Body of pancreas (tissue), 4 donors: ENCODE data around the gene RBM33. TPM values are rescaled to one million over a fixed set of nuclear protein-coding genes. Genes with fewer than 3 reads are reported as not detected.
A peak's percentile ranks its signal among the peaks of the same experiment; 100 is the strongest.

Source experiments
- ATAC-seq: fragments of 150-250 bp; one replicate; pipeline ENCODE4 v1.9.1; 2016
- DNase-seq, 4 donors: peaks; one replicate each; pipeline ENCODE4 v3.0.0-alpha.2; 2019
- H3K27ac ChIP-seq, 4 donors: fragments of 200-600 bp; sonication (generic); 1 replicate in 3 of 4; 2 replicates in 1 of 4; pipeline versions ENCODE4 v1.5.1 to v1.6.1; 2016 to 2019; ENCODE audit warnings: mild to moderate bottlenecking in 1 of 4, mixed read lengths in 1 of 4, moderate library complexity in 1 of 4
- H3K27me3 ChIP-seq, 2 donors: fragments of 200-600 bp; sonication (generic); one replicate each; pipeline ENCODE4 v1.6.0; 2016; ENCODE audit warnings: mild to moderate bottlenecking in 1 of 2
- H3K36me3 ChIP-seq, 2 donors: fragments of 200-600 bp; sonication (generic); replicated peaks in 1 of 2; 2 replicates each; pipeline ENCODE4 v1.5.1; 2016; ENCODE audit warnings: low read depth in 2 of 2; ENCODE audit not compliant: insufficient read depth in 1 of 2
- H3K4me1 ChIP-seq: fragments of 200-600 bp; sonication (generic); one replicate; pipeline ENCODE4 v1.6.0; 2016
- H3K4me3 ChIP-seq, 2 donors: fragments of 200-600 bp; sonication (generic); 1 replicate in 1 of 2; 2 replicates in 1 of 2; pipeline ENCODE4 v1.5.1; 2016 to 2019
- H3K9me3 ChIP-seq, 3 donors: fragments of 200-600 bp; sonication (generic); 1 replicate in 2 of 3; 2 replicates in 1 of 3; pipeline ENCODE4 v1.5.1; 2016
- CTCF ChIP-seq, 7 experiments: fragments of 450-650 bp in 4 of 7; fragments of 200-600 bp in 3 of 7; sonication (generic) in 3 of 7; IDR thresholded peaks; one replicate each; pipeline ENCODE4 v1.5.1; 2016 to 2019; ENCODE audit warnings: antibody characterized with exemption in 7 of 7
- POLR2A ChIP-seq, 3 donors: fragments of 450-650 bp; IDR thresholded peaks; one replicate each; pipeline ENCODE4 v1.6.1; 2016; ENCODE audit warnings: antibody characterized with exemption in 3 of 3, mild to moderate bottlenecking in 2 of 3
- WGBS, 2 donors: methylation state at CpG; one replicate each; pipeline ENCODE4 v1.1.5; 2017; 5-methylcytosine and 5-hydroxymethylcytosine counted together
- intact Hi-C: fragments of 100-400 bp; cut with DNase I; formaldehyde crosslinking; loops from one replicate; pipeline ENCODE4 v1.15.1; 2023
- total RNA-seq, 2 donors: library from RNA; depleted of rRNA; stranded (reverse); fragments of >200 nt; gene quantifications; one replicate each; pipeline ENCODE4 v1.1.0, GENCODE V29; 2016

RBM33 gene
- 10 to 100 TPM; 30.6 to 78.4 TPM for total RNA-seq

GRCh38 chr7:155644178-155644970 is at the start of gene RBM33:
Gene RBM33 (plus strand): TSS chr7:155644661. CDS start chr7:155644877, 216 bp downstream.
- peaks cover 0 to 5% (median 0%) of the 10 kb centered on the region in 3 donors for H3K9me3 ChIP-seq
- peaks cover 27% of the 10 kb centered on the region for H3K4me1 ChIP-seq
- DNase-seq (peak; percentile 69 to 85 (median 78)), ATAC-seq (peak; percentile 88)
- H3K4me3 ChIP-seq, result peak within 1 kb of the TSS; percentile 93 to 99
- TF ChIP-seq CTCF (IDR thresholded peaks at IDR 0.05) (peak in 1 of 7 experiments; percentile 6), POLR2A (IDR thresholded peaks at IDR 0.05) (peak; percentile 28 to 67 (median 65))
- intact Hi-C loops, result no loop called here
- peak within 1 kb of the TSS; percentile 80 to 96 (median 94) for H3K27ac ChIP-seq
- H3K27me3 ChIP-seq, result no peaks in the 10 kb centered on the region
- WGBS, 2 donors, result 0% methylated on average over 20 to 77 of the region's 85 CpGs
- H3K36me3 ChIP-seq, result no peaks in the 10 kb centered on the region

GRCh38 chr7:155594961-155595366 is 49.5 kb upstream of the RBM33 start:
- Histone ChIP-seq H3K4me3 (no peak overlapping the region), H3K27ac (no peak overlapping the region), H3K36me3 (no peaks in the 10 kb centered on the region), H3K4me1 (peaks cover 31% of the 10 kb centered on the region), H3K27me3 (no peaks in the 10 kb centered on the region), H3K9me3 (no peaks in the 10 kb centered on the region)
- TF ChIP-seq POLR2A (IDR thresholded peaks at IDR 0.05), result no peak
- no peak for TF ChIP-seq CTCF (IDR thresholded peaks at IDR 0.05)
- 64 to 65% methylated on average over 2 to 3 of the region's 3 CpGs for WGBS, 2 donors
- ATAC-seq, result peak; percentile 45
- peak in 1 of 4 donors; percentile 36 for DNase-seq
- intact Hi-C loops, result no loop called here

GRCh38 chr7:155597753-155598140 is 46.7 kb upstream of the RBM33 start:
- H3K27ac ChIP-seq, result peak overlapping the region in 1 of 4 donors; percentile 11
- peak in 3 of 4 donors; percentile 45 to 78 (median 46) for DNase-seq
- H3K4me3 ChIP-seq, result no peak overlapping the region
- no peak for TF ChIP-seq CTCF (IDR thresholded peaks at IDR 0.05)
- no peak for TF ChIP-seq POLR2A (IDR thresholded peaks at IDR 0.05)
- H3K9me3 ChIP-seq, result no peaks in the 10 kb centered on the region
- intact Hi-C loops, result no loop called here
- H3K27me3 ChIP-seq, result no peaks in the 10 kb centered on the region
- peaks cover 31% of the 10 kb centered on the region for H3K4me1 ChIP-seq
- ATAC-seq, result peak; percentile 90
- 11 to 19% methylated on average over 1 of the region's 1 CpG for WGBS, 2 donors
- H3K36me3 ChIP-seq, result no peaks in the 10 kb centered on the region

GRCh38 chr7:155598810-155599210 is 45.7 kb upstream of the RBM33 start:
- no peak overlapping the region for H3K27ac ChIP-seq
- ATAC-seq (peak; percentile 72), DNase-seq (peak; percentile 78 to 91 (median 84))
- intact Hi-C loops, result no loop called here
- no peaks in the 10 kb centered on the region for H3K36me3 ChIP-seq
- H3K9me3 ChIP-seq, result no peaks in the 10 kb centered on the region
- H3K4me1 ChIP-seq, result peaks cover 31% of the 10 kb centered on the region
- 13 to 14% methylated on average over 12 of the region's 12 CpGs for WGBS, 2 donors
- H3K4me3 ChIP-seq, result no peak overlapping the region
- TF ChIP-seq POLR2A (IDR thresholded peaks at IDR 0.05), result no peak
- TF ChIP-seq CTCF (IDR thresholded peaks at IDR 0.05), result peak; percentile 84 to 97 (median 89)
- H3K27me3 ChIP-seq, result no peaks in the 10 kb centered on the region
